HEK293T (cell line): ENCODE data around the gene PERM1.

ENCODE experiments used
- ARNT ChIP-seq: fragments of 450-650 bp; IDR thresholded peaks from 2 replicates; pipeline ENCODE4 v1.6.1; 2017; ENCODE audit warnings: mild to moderate bottlenecking
- BHLHE40 ChIP-seq: fragments of 450-650 bp; IDR thresholded peaks from 2 replicates; pipeline ENCODE4 v1.6.1; 2016; ENCODE audit warnings: mild to moderate bottlenecking, moderate library complexity, borderline replicate concordance
- ELF4 ChIP-seq: fragments of 450-650 bp; IDR thresholded peaks from 2 replicates; pipeline ENCODE4 v1.6.1; 2017; ENCODE audit warnings: antibody characterized with exemption
- FOXA1 ChIP-seq: fragments of 450-650 bp; IDR thresholded peaks from 2 replicates; pipeline ENCODE4 v1.6.1; 2016; ENCODE audit warnings: mild to moderate bottlenecking
- FOXK2 ChIP-seq: fragments of 450-650 bp; IDR thresholded peaks from 2 replicates; pipeline ENCODE4 v1.6.1; 2016; ENCODE audit warnings: mild to moderate bottlenecking
- FOXM1 ChIP-seq: fragments of 450-650 bp; IDR thresholded peaks from 2 replicates; pipeline ENCODE4 v1.6.1; 2017; ENCODE audit warnings: mild to moderate bottlenecking, borderline replicate concordance
- HDGF ChIP-seq: fragments of 450-650 bp; IDR thresholded peaks from 2 replicates; pipeline ENCODE4 v1.6.1; 2017; ENCODE audit warnings: antibody characterized with exemption, borderline replicate concordance
- L3MBTL2 ChIP-seq: fragments of 450-650 bp; conservative IDR thresholded peaks from 2 replicates; pipeline ENCODE4 v1.6.1; 2016; ENCODE audit warnings: mild to moderate bottlenecking
- LEF1 ChIP-seq: fragments of 450-650 bp; IDR thresholded peaks from 2 replicates; pipeline ENCODE4 v1.6.1; 2017; ENCODE audit warnings: mild to moderate bottlenecking, borderline replicate concordance
- SP1 ChIP-seq: fragments of 450-650 bp; IDR thresholded peaks from 2 replicates; pipeline ENCODE4 v1.6.1; 2017
- SUZ12 ChIP-seq: fragments of 450-650 bp; IDR thresholded peaks from 2 replicates; pipeline ENCODE4 v1.6.1; 2016; ENCODE audit warnings: mild to moderate bottlenecking
- TARDBP ChIP-seq: fragments of 450-650 bp; IDR thresholded peaks from 2 replicates; pipeline ENCODE4 v1.6.1; 2016
- TF ChIP-seq, protein P1 (sequence below): fragments of 450-650 bp; IDR thresholded peaks from 2 replicates; pipeline ENCODE4 v1.6.1; 2016

DNA sequence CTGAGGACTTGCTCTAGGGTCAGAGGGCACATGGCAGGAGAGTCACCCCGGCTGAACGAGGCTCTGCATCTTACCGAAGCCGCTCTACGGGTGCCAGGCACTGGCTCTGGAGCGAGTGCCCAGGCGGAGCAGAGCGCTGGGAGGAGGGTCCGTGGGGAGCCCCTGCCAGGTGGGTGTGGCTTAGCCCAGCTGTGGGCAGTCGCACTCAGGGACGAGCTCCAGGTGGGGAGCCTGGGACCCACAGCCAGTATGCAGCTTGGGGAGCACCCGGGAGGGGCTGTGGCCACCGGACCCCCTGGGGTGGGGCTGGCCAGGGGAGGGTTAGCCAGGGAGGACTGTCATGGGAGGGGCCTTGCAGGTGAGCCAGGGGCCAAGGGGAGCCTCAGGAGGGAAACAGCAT lies 41.8 kb upstream of the PERM1 start:
- no peak for TF ChIP-seq FOXA1
- no peak for TF ChIP-seq FOXK2
- no peak for TF ChIP-seq SP1
- TF ChIP-seq SUZ12, result no peak
- no peak for TF ChIP-seq FOXM1
- no peak for TF ChIP-seq ARNT
- TF ChIP-seq ELF4, result no peak
- TF ChIP-seq LEF1, result no peak
- TF ChIP-seq HDGF, result no peak
- TF ChIP-seq L3MBTL2, result no peak
- no peak for TF ChIP-seq BHLHE40
- no peak for TF ChIP-seq TARDBP
- TF ChIP-seq, protein P1, sequence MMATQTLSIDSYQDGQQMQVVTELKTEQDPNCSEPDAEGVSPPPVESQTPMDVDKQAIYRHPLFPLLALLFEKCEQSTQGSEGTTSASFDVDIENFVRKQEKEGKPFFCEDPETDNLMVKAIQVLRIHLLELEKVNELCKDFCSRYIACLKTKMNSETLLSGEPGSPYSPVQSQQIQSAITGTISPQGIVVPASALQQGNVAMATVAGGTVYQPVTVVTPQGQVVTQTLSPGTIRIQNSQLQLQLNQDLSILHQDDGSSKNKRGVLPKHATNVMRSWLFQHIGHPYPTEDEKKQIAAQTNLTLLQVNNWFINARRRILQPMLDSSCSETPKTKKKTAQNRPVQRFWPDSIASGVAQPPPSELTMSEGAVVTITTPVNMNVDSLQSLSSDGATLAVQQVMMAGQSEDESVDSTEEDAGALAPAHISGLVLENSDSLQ, result no peak
